Measurements from ENCODE around the gene ZC3HAV1.
"Not testable (repeated sequence)": the region's sequence is repeated elsewhere in the genome, so short reads cannot be mapped to it uniquely, and the experiment has no call there.

ZC3HAV1 gene

DNA sequence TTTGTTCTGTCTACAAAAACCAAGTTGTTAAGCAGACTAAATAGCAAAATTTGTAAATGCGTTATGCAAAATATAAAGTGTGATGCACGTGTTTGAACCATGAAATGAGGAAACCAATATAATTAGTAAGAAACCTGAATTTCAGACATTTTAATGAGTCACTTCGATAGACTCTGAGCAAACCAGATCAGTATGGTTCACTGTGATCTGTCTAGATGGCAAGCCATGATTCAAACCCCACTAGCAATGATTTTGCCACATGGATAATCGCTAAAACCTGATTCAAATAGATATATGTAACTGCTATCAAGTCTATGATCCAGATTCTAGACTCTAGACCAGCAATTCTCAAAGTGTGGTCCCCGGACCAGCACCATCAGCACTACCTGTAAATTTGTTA is 24.8 kb downstream of the ZC3HAV1 start:
- no peak for DNase-seq

DNA sequence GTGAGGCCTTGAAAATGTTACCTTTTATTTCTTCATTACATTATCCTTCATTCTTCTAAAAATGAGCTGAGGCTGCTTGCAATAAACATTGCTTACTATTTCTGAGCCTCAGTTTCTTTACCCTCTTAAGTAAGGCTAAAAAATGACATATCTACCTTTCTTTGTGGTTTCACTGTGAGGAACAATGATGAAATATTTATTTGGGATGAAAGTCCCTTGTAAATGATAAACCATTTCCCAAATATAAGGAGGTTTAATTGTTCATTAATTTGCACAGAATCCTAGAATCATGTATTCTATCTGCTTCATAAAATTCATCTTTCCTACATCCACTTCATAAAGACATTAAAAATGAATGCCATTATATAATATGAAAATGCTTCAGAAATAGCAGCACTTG is 27.9 kb downstream of the ZC3HAV1 start:
- no peak for DNase-seq

DNA sequence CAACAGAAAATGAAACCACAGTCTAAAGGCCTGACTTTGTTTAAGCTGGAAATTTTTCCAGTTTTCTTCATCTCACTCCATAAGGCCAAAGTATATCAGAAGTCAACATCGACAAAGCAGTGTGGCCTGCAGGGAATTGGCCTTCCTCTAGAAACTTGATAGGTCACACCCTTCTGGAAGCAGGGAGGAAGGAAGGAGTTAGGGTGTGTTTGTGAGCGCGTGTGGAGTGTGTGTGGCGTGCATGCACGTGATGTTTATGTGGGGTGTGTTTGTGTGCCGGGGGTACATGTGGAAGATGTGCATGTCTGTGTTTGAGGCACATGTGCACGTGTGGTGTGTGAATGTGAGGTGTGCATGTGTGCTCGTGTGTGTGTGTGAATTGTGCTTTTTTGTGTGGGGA is 28.6 kb downstream of the ZC3HAV1 start:
- DNase-seq, result no peak

DNA sequence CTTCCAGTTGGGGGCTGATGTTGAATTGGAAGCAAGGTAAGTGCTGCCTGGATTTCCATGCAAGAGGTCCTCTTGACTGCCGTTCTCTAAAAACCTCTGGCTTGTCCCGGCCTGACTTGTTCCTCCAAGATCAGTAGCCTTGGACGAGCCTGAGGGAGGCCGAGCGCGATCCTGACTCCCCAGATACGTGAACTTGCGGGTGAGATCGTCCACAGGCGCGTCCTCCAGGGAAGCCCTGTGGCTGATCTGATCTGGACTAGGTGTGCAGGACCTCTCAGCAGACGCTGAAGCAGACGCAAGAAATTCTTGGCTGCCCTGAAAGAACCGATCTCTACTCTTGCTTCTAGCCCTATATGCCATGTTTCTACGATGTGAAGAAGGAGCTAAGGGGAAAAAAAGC is 29.7 kb downstream of the ZC3HAV1 start:
- no peak for DNase-seq

DNA sequence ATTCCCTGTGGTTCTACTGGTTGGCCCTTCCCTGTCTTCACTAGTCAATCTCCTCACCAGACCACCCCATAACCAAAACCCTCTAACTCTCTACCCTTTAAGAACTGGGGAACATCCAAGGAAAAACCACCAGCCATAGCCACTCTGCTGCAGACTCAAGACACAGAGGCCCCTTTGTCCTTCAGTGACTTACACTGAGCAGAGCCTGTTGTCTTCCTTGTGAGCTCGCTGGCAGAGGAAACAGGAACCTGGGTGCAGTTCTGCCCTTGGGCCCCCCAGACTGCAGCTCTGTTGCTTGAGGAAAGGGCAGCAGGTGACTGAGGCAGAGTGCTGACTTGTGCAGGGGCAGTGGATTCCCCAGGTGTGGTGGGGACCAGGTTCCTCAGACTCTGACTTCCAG is 30.6 kb downstream of the ZC3HAV1 start:
- no peak for DNase-seq

DNA sequence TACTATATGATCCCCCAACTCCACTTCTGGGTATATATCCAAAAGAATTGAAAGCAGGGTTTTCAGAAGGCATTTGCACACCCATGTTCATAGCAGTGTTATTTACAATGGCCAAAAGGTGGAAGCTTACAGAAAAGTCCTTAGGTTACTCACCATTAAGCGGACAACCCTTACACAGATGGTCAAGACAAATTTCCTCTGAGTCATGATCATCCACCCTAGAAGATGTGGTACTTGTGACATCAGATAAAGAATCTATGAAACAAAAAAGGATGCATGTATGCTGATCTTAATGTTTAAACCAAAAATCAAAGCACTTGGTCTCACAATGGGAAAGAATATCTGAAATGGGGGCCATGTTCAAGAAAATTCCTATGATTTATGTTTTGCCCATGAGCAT is 31.1 kb downstream of the ZC3HAV1 start:
- DNase-seq, result no peak

DNA sequence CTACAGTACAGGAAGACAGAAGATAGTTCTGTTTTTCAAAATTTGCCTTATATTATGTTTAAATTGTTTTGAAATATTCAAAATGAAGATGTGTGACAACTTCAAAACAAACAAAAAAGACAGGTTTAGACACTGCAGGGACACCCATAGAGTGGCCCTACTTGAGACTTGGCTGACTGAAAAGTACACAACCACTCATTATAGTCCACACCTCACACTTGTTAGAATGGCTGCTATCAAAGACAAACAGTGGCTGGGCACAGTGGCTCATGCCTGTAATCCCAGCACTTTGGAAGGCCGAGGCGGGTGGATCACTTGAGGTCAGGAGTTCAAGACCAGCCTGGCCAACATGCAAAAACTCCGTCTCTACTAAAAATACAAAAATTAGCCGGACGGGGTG is 31.8 kb downstream of the ZC3HAV1 start:
- not testable (repeated sequence) for DNase-seq

DNA sequence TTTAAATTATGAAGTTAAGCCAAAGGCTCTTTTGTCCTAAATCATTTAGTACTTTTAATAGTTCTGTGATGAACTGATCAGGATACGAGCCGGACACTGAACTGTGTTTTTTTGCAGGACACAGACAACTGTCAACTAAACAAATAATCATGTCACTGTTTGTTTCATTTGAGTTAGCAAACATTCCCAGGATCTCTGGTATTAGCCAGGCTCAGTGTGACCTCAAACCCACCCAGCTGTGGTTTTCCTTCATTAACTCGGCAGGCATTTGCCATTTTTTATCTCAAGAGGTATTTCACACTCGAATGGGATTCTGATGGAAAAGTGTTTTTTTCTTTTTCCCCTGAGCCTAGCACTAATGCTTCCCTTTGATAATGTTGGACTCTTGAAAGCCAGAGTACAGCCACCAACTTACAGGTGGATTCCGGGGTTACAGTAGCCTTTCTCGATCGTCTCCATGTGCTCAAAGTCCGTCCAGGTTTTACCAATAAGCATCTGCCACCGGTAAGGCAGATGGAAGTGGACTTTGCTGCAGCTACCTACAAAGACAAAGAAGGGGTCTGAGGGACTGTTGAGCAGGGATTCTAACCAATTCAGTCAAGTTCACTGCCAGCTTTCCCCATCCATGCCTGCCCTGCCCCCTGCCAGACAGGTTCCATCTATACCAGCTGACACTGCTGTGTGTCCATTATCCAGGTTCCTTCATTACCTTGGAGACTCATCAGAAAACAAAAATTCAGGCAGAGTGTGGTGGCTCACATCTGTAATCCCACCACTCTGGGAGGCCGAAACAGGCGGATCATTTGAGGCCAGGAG is 33.4 kb downstream of the ZC3HAV1 start:
- DNase-seq, result no peak

DNA sequence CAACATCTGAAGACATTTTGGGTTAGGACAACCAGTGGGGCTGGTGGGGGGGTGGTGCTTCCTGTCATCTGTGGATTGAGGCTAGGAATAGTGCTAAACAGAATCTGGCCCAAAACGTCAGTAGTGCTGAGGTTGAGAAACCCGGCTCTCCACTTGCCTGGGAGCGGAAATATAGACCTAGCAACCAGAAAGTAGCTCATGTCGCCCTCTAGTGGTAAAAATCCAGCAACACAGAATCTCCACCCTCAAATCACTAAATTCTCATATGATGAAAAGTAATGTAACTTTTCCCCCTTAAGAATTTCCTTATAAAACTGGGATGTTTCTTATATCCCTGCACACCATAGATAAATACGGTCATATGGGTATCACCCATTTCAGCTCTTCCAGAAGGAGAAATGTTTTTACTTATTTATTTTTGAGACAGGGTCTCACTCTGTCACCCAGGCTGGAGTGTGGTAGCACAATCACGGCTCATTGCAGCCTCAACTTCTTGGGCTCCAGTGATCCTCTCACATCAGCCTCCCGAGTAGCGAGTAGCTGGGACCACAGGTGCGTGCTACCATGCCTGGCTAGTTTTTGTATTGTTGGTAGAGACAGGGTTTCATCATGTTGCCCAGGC is 34.4 kb downstream of the ZC3HAV1 start:
- DNase-seq, result peak; percentile 84

DNA sequence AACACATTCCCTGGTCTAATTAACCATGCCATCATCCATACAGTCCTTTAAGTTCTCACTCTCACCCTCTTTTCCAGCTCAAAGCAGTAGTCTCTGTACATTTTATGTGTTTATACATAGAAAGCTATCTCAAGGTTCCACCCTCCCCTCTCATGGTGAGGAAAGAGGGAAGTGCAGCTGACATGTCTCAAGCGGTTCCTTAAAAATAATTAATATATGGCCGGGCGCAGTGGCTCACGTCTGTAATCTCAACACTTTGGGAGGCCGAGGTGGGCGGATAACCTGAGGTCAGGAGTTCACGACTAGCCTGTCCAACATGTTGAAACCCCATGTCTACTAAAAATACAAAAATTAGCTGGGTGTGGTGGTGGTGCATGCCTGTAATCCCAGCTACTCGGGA is 36.7 kb downstream of the ZC3HAV1 start:
- no peak for DNase-seq

DNA sequence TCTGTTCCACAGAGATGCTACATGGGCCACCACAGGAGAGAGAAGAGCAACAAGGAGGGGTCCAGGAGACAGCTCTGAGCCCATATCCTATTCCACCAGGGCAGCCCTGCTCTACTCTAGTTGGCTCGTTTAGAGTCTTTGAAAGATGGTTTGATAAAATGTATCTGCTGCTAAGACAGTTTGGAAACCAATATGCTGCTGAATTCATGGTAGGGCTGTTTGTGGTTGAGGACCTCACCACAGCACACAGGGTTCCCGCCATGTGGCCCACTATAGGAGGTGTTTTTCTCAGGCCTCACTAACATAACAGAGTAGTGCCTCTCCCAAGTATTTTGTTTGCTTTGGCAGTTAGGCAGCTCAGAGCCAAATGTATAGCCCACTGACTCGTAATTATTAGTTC is 37.8 kb downstream of the ZC3HAV1 start:
- DNase-seq, result no peak

DNA sequence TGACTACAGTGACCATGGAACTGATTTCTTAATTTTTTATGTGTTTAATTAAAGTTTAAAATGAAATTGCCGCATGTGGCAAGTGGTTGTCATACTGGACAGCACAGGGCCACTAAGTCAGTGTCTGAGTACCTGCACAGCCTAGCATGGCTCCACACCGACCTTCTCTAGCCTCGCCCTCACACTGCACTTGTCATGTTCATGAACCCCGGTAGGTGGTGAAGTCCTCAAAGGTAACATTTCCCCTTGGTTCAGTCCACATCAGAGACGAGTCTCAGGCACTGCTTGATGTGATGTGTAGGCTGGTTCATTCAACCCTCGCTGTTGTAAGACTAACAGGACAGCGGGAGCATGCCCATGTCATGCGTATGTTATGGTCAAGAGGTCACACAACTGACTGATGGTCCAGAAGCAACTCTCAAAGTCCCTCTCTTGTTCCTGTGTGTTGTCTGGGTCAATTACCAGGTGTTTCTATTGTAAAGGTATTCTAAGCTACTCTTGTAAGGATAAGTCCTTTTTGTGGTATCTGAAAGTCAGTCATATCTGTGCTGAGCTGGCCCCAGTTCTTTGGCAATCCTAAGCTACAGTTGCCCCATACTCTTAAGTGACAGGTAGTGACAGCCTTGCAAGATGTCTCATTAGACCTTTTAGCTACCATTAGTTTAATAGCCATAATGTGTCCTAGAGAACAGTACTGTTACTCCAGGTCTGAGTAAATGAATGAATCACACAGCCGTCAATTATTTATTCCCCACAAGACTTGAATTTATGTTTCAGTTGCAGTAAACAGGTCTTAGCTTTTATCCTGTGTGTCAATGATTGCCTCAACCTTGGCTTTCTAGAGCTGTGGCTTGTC is 40.7 kb downstream of the ZC3HAV1 start:
- DNase-seq, result no peak

DNA sequence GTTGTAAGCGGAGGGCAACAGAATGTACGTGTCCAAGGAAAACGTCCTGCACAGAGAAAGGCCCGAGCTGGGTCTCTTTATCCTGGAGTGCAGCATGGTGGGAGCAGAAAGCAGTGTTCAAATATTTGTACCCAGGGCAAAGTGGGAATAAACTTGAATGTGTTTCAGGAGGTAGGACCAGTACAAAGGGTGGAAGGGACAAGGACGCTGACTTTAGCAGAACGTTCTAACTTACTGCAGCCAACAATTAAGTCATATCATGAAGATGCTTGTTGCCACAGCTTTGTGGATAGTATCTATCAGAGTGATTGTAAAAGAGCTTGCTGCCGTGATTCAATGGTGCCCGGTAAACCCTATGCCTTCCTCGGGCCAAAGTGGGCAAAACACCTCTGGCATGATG is 43.2 kb downstream of the ZC3HAV1 start:
- DNase-seq, result no peak

DNA sequence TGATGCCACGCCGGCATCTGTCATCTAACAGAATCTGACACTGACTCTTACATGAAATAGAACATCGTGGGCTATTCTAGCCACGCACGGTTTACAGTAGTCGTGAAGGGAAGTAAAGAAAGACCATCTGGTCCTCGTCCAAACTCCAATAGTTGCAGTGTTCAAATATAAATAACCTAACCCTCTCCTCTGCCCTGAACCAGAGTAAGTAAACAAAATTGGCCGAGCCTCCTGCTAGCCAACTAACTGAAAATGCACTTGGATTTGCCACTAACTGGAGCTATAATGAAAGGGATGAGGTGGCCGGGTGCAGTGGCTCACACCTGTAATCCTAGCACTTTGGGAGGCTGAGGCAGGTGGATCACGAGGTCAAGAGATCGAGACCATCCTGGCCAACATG is 44.2 kb downstream of the ZC3HAV1 start:
- no peak for DNase-seq

DNA sequence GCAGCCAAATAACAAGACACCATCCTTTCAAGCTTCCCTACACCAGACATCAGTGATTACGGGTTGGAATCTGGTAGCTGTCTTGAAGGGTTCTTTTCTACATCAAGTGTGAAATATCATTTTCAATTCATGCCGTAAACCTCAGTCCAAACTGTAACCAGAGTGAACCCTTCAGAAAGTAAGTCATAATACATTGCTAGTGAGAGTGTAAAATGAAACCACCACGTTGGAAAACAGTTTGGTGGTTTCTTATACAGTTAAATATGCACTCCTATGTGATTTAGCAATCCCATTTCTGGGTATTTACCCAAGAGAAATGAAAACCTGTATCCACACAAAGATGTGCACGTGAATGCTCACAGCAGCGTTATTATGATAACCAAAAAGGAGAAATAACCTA is 48.1 kb downstream of the ZC3HAV1 start:
- DNase-seq, result no peak

DNA sequence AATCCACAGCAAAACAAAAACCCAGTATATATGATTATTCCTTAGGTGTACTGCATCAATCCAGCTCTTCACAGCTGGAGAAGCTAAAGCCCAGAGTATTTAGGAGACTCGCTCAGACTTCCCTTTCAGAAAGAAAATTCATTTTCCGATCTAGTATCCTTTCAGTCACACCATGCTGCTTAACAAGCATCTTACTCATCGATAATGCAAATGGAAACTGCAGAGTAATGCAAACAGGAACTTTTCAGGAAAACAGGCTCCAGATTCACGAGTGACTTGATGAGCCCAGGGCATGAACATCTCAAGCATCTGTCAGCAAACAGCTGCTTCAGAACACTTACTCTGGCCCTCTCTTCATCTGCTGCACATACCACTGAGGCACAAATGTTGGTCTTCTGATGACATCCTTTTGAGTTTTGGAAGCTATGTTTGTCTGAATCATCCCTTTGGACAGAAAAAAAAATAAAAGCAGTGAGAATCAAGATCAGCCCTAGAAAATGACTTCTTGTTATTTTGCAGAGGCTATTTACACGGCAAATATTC is 48.8 kb downstream of the ZC3HAV1 start:
- DNase-seq, result no peak

DNA sequence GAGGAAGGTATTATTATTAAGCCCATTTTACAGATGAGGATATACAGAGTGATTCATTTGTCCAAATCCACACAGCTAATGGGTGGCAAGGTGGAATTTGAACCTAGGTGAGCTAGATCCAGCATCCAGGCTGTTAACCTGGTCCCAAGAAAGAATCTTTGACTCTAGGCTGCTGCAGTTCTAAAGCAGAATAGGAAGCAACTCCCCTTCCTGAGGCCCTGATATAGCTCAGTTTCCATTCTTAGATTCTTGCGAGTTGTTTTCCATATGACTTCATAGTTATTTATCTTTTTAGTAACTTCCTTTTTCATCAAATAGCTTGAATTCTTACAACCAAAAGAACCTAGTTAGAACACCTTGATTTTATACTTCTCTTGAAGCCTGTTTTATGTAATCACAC is 49.6 kb downstream of the ZC3HAV1 start:
- DNase-seq, result no peak

DNA sequence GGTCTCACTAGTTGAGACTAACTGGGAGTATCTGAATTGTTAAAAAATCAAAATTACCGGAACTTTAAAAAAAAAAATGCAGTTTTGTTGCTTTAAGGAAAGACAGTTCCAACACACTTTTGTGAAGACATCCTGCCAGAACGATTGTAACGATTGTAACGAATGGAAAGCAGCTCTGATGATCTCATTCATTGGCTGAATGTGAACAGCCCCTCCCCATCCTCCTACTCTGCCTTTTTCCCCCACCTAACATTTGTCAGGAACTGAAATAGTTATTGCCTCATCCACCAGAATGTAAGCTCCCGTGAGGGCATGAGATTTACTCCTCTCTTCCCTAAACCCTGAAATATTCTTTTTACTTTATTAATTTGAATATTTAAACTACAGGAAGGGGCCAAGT is 50.6 kb downstream of the ZC3HAV1 start:
- peak; percentile 54 for DNase-seq

DNA sequence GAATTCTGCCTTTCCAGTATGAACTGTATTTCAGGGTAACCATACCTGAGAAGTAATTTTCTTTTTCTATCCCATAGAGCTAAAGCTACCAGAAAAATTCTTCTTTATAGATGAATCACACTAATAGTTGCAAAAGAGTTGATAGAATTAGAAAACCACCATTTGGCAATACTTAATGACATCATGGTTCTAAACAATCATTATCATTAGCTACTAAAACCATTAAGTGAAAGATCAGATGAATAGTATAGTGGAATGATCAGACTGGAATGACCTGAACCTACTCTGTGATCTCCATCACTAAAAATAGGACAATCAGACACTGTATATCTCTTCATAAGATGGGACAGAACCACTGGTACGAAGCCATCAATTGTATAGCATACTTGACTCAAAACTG is 53.8 kb downstream of the ZC3HAV1 start:
- DNase-seq, result no peak

DNA sequence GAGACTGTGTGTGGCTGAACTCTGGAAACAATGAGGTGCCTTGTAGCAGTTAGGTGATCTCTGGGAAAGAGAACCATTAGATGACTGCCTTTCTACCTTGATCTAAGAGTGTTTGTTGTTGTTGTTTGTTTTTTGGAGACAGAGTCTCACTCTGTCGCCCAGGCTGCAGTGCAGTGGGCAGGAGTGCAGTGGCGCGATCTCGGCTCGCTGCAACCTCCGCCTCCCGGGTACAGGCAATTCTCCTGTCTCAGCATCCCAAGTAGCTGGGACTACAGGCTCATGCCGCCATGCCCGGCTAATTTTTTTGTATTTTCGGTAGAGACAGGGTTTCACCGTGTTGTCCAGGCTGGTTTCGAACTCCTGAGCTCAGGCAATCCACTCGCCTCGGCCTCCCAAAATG is 54.9 kb downstream of the ZC3HAV1 start:
- DNase-seq, result not testable (repeated sequence)

DNA sequence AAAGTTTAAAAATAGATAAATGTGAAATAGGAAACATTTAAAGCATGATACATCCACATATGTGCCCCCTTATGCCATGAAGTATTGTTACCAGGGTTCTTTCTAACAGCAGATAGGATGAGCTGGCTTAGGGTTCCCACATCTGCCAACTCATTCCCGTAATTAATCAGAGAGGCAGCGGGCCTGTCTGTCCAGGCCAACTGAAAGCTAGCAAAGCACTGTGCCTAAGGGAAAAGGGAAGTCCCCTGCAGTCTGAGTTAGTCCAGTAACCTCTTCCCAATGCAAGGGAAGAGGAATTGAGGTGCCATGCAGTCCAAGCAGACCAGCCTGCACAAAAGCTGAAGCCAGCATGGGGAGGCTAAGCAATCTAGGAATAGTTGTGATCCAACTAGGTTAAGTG is 55.4 kb downstream of the ZC3HAV1 start:
- no peak for DNase-seq

DNA sequence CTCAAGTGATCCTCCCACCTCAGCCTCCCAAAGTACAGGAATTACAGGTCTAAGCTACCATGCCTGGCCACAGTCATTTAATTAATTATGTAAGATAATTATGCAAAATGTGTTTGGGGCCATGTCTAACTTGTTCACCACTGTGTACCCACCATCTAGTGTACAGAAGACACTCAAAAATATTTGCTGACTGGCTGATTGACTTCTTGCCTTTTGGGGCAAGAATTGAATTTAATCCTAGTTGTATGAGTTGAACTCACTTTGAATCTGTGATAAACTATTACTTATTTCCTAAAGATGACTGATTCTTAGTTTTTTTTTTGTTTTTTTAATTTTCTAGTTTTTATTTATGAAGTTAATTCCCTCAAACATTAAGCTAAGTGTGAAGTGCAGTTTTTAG is 57.9 kb downstream of the ZC3HAV1 start:
- no peak for DNase-seq

DNA sequence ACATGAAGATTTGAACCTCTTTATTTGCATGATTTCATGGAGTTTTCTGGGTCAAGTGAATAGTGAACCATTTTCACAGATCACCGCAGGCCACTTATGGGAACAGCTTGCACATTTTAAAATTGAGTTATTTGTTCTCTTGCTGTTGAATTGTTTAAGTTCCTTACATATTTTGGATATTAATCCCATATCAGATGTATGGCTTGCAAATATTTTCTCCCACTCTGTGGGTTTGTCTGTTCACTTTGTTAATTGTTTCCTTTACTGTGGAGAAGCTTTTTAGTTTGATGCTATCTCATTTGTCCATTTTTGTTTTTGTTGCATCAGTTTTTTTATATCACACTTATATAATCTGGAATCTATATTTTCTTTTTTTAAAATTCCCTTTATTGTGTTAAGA is 59.6 kb downstream of the ZC3HAV1 start:
- peak; percentile 70 for DNase-seq
